Measurements from ENCODE around the gene CREB5.

- TF ChIP-seq CTCF (IDR thresholded peaks at IDR 0.05) (peak in 1 of 12 donors; percentile 10), POLR2A (IDR thresholded peaks at IDR 0.05) (no peak)
Observed at GRCh38 chr7:28362812-28363211, 49.5 kb upstream of the CREB5 start.
